H1 (cell line): ENCODE results near the gene CHST2. TPM values are rescaled to one million over a fixed set of nuclear protein-coding genes. Genes with fewer than 3 reads are reported as not detected.

Experiments used
- CTCF ChIA-PET: fragments of 300-600 bp; sonication (Branson Sonifier 250); formaldehyde crosslinking; loops from one replicate; lab custom pipeline; 2021; ENCODE audit not compliant: partially characterized antibody; lab: Charles Lee
- POLR2A ChIA-PET: fragments of 300-600 bp; sonication (Branson Sonifier 250); formaldehyde crosslinking; loops from one replicate; lab custom pipeline; 2021; ENCODE audit warnings: inconsistent platforms; ENCODE audit not compliant: partially characterized antibody; lab: Charles Lee
- DNase-seq, 2 experiments: peaks; one replicate each; pipeline versions ENCODE4 v3.0.0 to v3.0.0-alpha.2; 2010 to 2022; ENCODE audit warnings: low spot score in 2 of 2, low read depth in 1 of 2, mixed read lengths in 1 of 2
- FAIRE-seq: peaks from 2 replicates; lab custom pipeline; 2011; peaks lifted over from hg19 to GRCh38; lab: Jason Lieb, UNC
- H2AFZ ChIP-seq: 2 replicates; pipeline ENCODE4 v1.8.1; 2012; ENCODE audit warnings: low read length, inconsistent platforms
- H2AK5ac ChIP-seq: 2 replicates; pipeline ENCODE4 v1.6.1; 2013; ENCODE audit warnings: low read depth, low read length
- H2BK120ac ChIP-seq: replicated peaks from 2 replicates; pipeline ENCODE3; 2013; ENCODE audit warnings: low read depth, low read length, inconsistent platforms
- H2BK12ac ChIP-seq: 2 replicates; pipeline ENCODE4 v1.6.1; 2013; ENCODE audit warnings: low read depth, low read length
- H2BK15ac ChIP-seq: 2 replicates; pipeline ENCODE4 v1.6.1; 2013; ENCODE audit warnings: low read length
- H2BK20ac ChIP-seq: 2 replicates; pipeline ENCODE4 v1.6.1; 2013; ENCODE audit warnings: low read length
- H2BK5ac ChIP-seq: 2 replicates; pipeline ENCODE4 v1.6.1; 2013; ENCODE audit warnings: low read depth, low read length
- H3K14ac ChIP-seq: 2 replicates; pipeline ENCODE4 v1.6.1; 2013; ENCODE audit warnings: inconsistent platforms; ENCODE audit not compliant: insufficient read length
- H3K18ac ChIP-seq: 2 replicates; pipeline ENCODE4 v1.6.1; 2013; ENCODE audit warnings: low read length; ENCODE audit errors: extremely low read depth
- H3K23ac ChIP-seq: 2 replicates; pipeline ENCODE4 v1.6.1; 2013; ENCODE audit warnings: inconsistent platforms; ENCODE audit not compliant: insufficient read length
- H3K23me2 ChIP-seq: 2 replicates; pipeline ENCODE4 v1.6.1; 2013; ENCODE audit warnings: low read depth, low read length
- H3K27ac ChIP-seq: 2 replicates; pipeline ENCODE4 v1.6.1; 2011; ENCODE audit warnings: low read depth, low read length, inconsistent platforms
- H3K27me3 ChIP-seq, 4 experiments: replicated peaks in 1 of 4; 1 replicate in 1 of 4; 2 replicates in 3 of 4; pipeline versions ENCODE4 v1.6.1 to v1.8.1; 2011 to 2013; ENCODE audit warnings: low read length in 3 of 4, mild to moderate bottlenecking in 3 of 4, inconsistent platforms in 2 of 4, mixed read lengths in 2 of 4, moderate library complexity in 1 of 4; ENCODE audit not compliant: control insufficient read depth in 3 of 4, insufficient read depth in 3 of 4; ENCODE audit errors: extremely low read depth in 1 of 4
- H3K36me3 ChIP-seq, 4 experiments: 2 replicates each; pipeline versions ENCODE4 v1.6.1 to v1.8.1; 2011 to 2013; ENCODE audit warnings: mild to moderate bottlenecking in 4 of 4, low read length in 3 of 4, moderate library complexity in 2 of 4, control low read depth in 1 of 4, inconsistent platforms in 1 of 4; ENCODE audit not compliant: insufficient read depth in 4 of 4, control insufficient read depth in 2 of 4
- H3K4ac ChIP-seq: replicated peaks from 2 replicates; pipeline ENCODE3; 2013; ENCODE audit warnings: low read length, low read depth, mixed read lengths, inconsistent platforms; ENCODE audit not compliant: insufficient read length
- H3K4me1 ChIP-seq, 4 experiments: replicated peaks in 1 of 4; 1 replicate in 1 of 4; 2 replicates in 3 of 4; pipeline versions ENCODE4 v1.6.1 to v1.8.1; 2011 to 2013; ENCODE audit warnings: low read length in 3 of 4, inconsistent platforms in 2 of 4, mixed read lengths in 1 of 4; ENCODE audit not compliant: insufficient read depth in 4 of 4, control insufficient read depth in 3 of 4
- H3K4me2 ChIP-seq, 2 experiments: 2 replicates each; pipeline versions ENCODE4 v1.6.1 to v1.8.1; 2011 to 2013; ENCODE audit warnings: low read depth in 2 of 2, low read length in 2 of 2, control low read depth in 1 of 2, inconsistent platforms in 1 of 2, mild to moderate bottlenecking in 1 of 2; ENCODE audit not compliant: insufficient read depth in 1 of 2
- H3K4me3 ChIP-seq, 4 experiments: fragments of 200-600, 300-600 bp in 1 of 4; sonication (generic), shearing (Covaris generic), sonication (Bioruptor Twin) in 1 of 4; 2 replicates each; pipeline versions ENCODE4 v1.5.1 to v1.8.1; 2011 to 2016; ENCODE audit warnings: low read length in 4 of 4, low read depth in 3 of 4, control low read depth in 2 of 4, inconsistent platforms in 2 of 4, mild to moderate bottlenecking in 2 of 4, mixed read lengths in 1 of 4, moderate library complexity in 1 of 4; ENCODE audit not compliant: insufficient read depth in 2 of 4; ENCODE audit errors: extremely low read depth in 1 of 4
- H3K56ac ChIP-seq: replicated peaks from 2 replicates; pipeline ENCODE3; 2013; ENCODE audit warnings: low read depth, mild to moderate bottlenecking, mixed read lengths, low read length, inconsistent platforms; ENCODE audit not compliant: insufficient read length
- H3K79me1 ChIP-seq: 2 replicates; pipeline ENCODE4 v1.6.1; 2013; ENCODE audit warnings: low read depth, low read length, control low read depth
- H3K79me2 ChIP-seq, 2 experiments: 2 replicates each; pipeline versions ENCODE4 v1.6.1 to v1.8.1; 2012 to 2013; ENCODE audit warnings: low read length in 2 of 2, mild to moderate bottlenecking in 2 of 2, inconsistent platforms in 1 of 2; ENCODE audit not compliant: insufficient read depth in 2 of 2, control insufficient read depth in 1 of 2
- H3K9ac ChIP-seq, 4 experiments: replicated peaks in 1 of 4; 1 replicate in 1 of 4; 2 replicates in 3 of 4; pipeline versions ENCODE4 v1.6.1 to v1.8.1; 2011 to 2013; ENCODE audit warnings: low read depth in 3 of 4, low read length in 3 of 4, control low read depth in 2 of 4, mild to moderate bottlenecking in 2 of 4, moderate library complexity in 2 of 4, inconsistent platforms in 1 of 4; ENCODE audit errors: extremely low read depth in 1 of 4
- H3K9me3 ChIP-seq, 2 experiments: 2 replicates each; pipeline versions ENCODE4 v1.6.1 to v1.8.1; 2012 to 2013; ENCODE audit warnings: mild to moderate bottlenecking in 2 of 2, moderate library complexity in 2 of 2, control low read depth in 1 of 2, inconsistent platforms in 1 of 2, low read depth in 1 of 2, low read length in 1 of 2, mixed read lengths in 1 of 2; ENCODE audit not compliant: insufficient read depth in 2 of 2
- H4K20me1 ChIP-seq, 2 experiments: replicated peaks in 1 of 2; 2 replicates each; pipeline versions ENCODE3 to v1.8.1; 2011 to 2013; ENCODE audit warnings: inconsistent platforms in 2 of 2, low read length in 2 of 2, mild to moderate bottlenecking in 1 of 2; ENCODE audit not compliant: insufficient read depth in 2 of 2, control insufficient read depth in 1 of 2
- H4K5ac ChIP-seq: 2 replicates; pipeline ENCODE4 v1.6.1; 2013; ENCODE audit warnings: low read length, low read depth, mixed read lengths, inconsistent platforms; ENCODE audit not compliant: insufficient read length
- H4K8ac ChIP-seq: 2 replicates; pipeline ENCODE4 v1.8.0; 2013; ENCODE audit warnings: mild to moderate bottlenecking, moderate library complexity, low read length, inconsistent platforms; ENCODE audit not compliant: insufficient read depth; ENCODE audit errors: extremely low read depth
- H4K91ac ChIP-seq: replicated peaks from 2 replicates; pipeline ENCODE3; 2013; ENCODE audit warnings: low read length, mixed read lengths, inconsistent platforms; ENCODE audit not compliant: insufficient read length
- ATF3 ChIP-seq: IDR thresholded peaks from 2 replicates; pipeline ENCODE4 v1.6.1; 2011; ENCODE audit warnings: low read depth, mild to moderate bottlenecking, low read length; ENCODE audit not compliant: insufficient read depth
- BACH1 ChIP-seq: IDR thresholded peaks from 2 replicates; pipeline ENCODE4 v1.6.1; 2012; ENCODE audit warnings: low read length, improper control_type of control experiment
- SIX5 ChIP-seq: IDR thresholded peaks from 2 replicates; pipeline ENCODE4 v1.6.1; 2011; ENCODE audit warnings: mild to moderate bottlenecking, low read depth, low read length
- WGBS, 2 experiments: shearing (Covaris generic) in 1 of 2; methylation state at CpG; one replicate each; pipeline versions ENCODE4 v1.1.6 to v1.1.7; 2013 to 2015; ENCODE audit warnings: low lambda C conversion rate in 2 of 2, mixed read lengths in 2 of 2, inconsistent platforms in 1 of 2, low coverage in 1 of 2, missing lambda C conversion rate in 1 of 2; ENCODE audit not compliant: insufficient replicate concordance in 2 of 2, insufficient coverage in 1 of 2, insufficient read length in 1 of 2; ENCODE audit errors: extremely low coverage in 1 of 2, missing lambda C conversion rate in 1 of 2; 5-methylcytosine and 5-hydroxymethylcytosine counted together
- polyA plus RNA-seq, 7 experiments: library from polyadenylated mRNA; depleted of rRNA in 3 of 7; stranded (reverse) in 5 of 7; unstranded in 2 of 7; fragments of >200 nt in 5 of 7; fragments of 200-250 nt in 2 of 7; gene quantifications; 1 replicate in 5 of 7; 2 replicates in 1 of 7; 4 replicates in 1 of 7; pipeline versions ENCODE4 v1.2.1 to v1.2.3, GENCODE V29; 2011 to 2013; ENCODE audit warnings: missing spikeins in 2 of 7, mixed read lengths in 2 of 7
- total RNA-seq: library from RNA; stranded (reverse); fragmentation: NEBNext Ultra II Directional; extraction: Animal tissue kit (Norgen Biotek cat#: 25700); gene quantifications from 2 replicates; pipeline ENCODE4 v1.2.1, GENCODE V29; 2021

Gene CHST2
- total and polyA plus RNA-seq, 2 of the 8 experiments (the other 6 are each of a cell fraction or from before 2014, with no cell fraction given): 3.2 to 15.1 TPM

GRCh38 chr3:143170676-143171075 is 51.1 kb downstream of the CHST2 start:
- Histone ChIP-seq H3K36me3 (no peaks in the 10 kb centered on the region), H4K8ac (no peak overlapping the region), H3K79me1 (no peaks in the 10 kb centered on the region), H2BK15ac (no peak overlapping the region), H3K14ac (no peak overlapping the region), H2BK5ac (no peak overlapping the region), H2BK120ac (no peak overlapping the region), H3K18ac (no peak overlapping the region), H3K27ac (no peak overlapping the region), H4K5ac (no peak overlapping the region), H3K27me3 (peaks cover 0 to 1% (median 0%) of the 10 kb centered on the region in 4 experiments; a peak in 1 of 7 replicates), H3K79me2 (no peaks in the 10 kb centered on the region), H2BK12ac (no peak overlapping the region), H2AFZ (no peak overlapping the region), H3K4me1 (no peaks in the 10 kb centered on the region), H3K9ac (no peak overlapping the region), H3K4me3 (no peak overlapping the region), H3K9me3 (peaks cover 0 to 8% of the 10 kb centered on the region in 2 experiments; a peak in 2 of 4 replicates)
- POLR2A ChIA-PET: no interaction called here
- DNase-seq (no peak), FAIRE-seq (no peak)
- 0% methylated on average over 1 of the region's 1 CpG; no CpG with 5 or more reads in 1 of the 2 experiments for WGBS, 2 experiments
- CTCF ChIA-PET: interaction anchor here (0.6 to 1.2 kb wide), 2 partner anchors 10 to 94 kb away, joined by 3 read pairs; no protein-coding TSS in a partner anchor
- TF ChIP-seq SIX5 (no peak), BACH1 (no peak), ATF3 (no peak)
- TF ChIP-seq, all 59 proteins: peak for 0
- H3K56ac ChIP-seq: no peak overlapping the region
- H4K20me1 ChIP-seq: no peaks in the 10 kb centered on the region
- H2BK20ac ChIP-seq: no peak overlapping the region
- H2AK5ac ChIP-seq: no peak overlapping the region
- H3K4me2 ChIP-seq: no peak overlapping the region
- no peak overlapping the region for H4K91ac ChIP-seq
- H3K23ac ChIP-seq: no peak overlapping the region
- H3K4ac ChIP-seq: no peak overlapping the region
- no peaks in the 10 kb centered on the region for H3K23me2 ChIP-seq
